Endothelial cell of umbilical vein (primary cell): ENCODE measurements around the gene PAM16. TPM values are rescaled to one million over a fixed set of nuclear protein-coding genes. Genes with fewer than 3 reads are reported as not detected.

Experiments used
- BruUV-seq: library from RNA; stranded (reverse); fragments of 400-500 nt; replicated peaks from 2 replicates; lab custom pipeline; 2021; lab: Mats Ljungman, UMichigan
- CTCF ChIA-PET: fragments of 300-600, 350-600 bp; sonication (Branson Sonifier 250); formaldehyde crosslinking; loops from one replicate; lab custom pipeline; 2021; ENCODE audit warnings: antibody characterized with exemption, inconsistent platforms; lab: Charles Lee
- POLR2A ChIA-PET: fragments of 300-600, 350-600 bp; sonication (Branson Sonifier 250); formaldehyde crosslinking; loops from one replicate; lab custom pipeline; 2021; ENCODE audit warnings: antibody characterized with exemption, inconsistent platforms; lab: Charles Lee
- DNase-seq: peaks from one replicate; pipeline ENCODE4 v3.0.0-alpha.2; 2011; ENCODE audit warnings: low read depth, low spot score
- FAIRE-seq: peaks from 2 replicates; lab custom pipeline; 2011; peaks lifted over from hg19 to GRCh38; lab: Jason Lieb, UNC
- H2AFZ ChIP-seq: 2 replicates; pipeline ENCODE4 v1.6.0; 2012; ENCODE audit warnings: low read depth, low read length, control low read depth, inconsistent platforms
- H3K27ac ChIP-seq: 2 replicates; pipeline ENCODE4 v1.5.1; 2011; ENCODE audit warnings: low read depth, mild to moderate bottlenecking, control low read depth, low read length, moderate library complexity; ENCODE audit not compliant: insufficient read depth
- H3K27me3 ChIP-seq, 2 experiments: 2 replicates each; pipeline versions ENCODE4 v1.6.0 to v1.6.1; 2011; ENCODE audit warnings: low read length in 2 of 2, mixed read lengths in 1 of 2; ENCODE audit not compliant: control insufficient read depth in 2 of 2, insufficient read depth in 2 of 2
- H3K36me3 ChIP-seq, 2 experiments: 2 replicates in 1 of 2; 3 replicates in 1 of 2; pipeline ENCODE4 v1.5.1; 2011; ENCODE audit warnings: low read length in 2 of 2, mild to moderate bottlenecking in 1 of 2, moderate library complexity in 1 of 2; ENCODE audit not compliant: control insufficient read depth in 2 of 2, insufficient read depth in 2 of 2; ENCODE audit errors: extremely low read depth in 1 of 2
- H3K4me1 ChIP-seq: 3 replicates; pipeline ENCODE4 v1.5.1; 2011; ENCODE audit warnings: mild to moderate bottlenecking, low read length; ENCODE audit not compliant: control insufficient read depth, insufficient read depth; ENCODE audit errors: extremely low read depth
- H3K4me2 ChIP-seq: 2 replicates; pipeline ENCODE4 v1.6.1; 2011; ENCODE audit warnings: low read length, control low read depth, mixed read lengths; ENCODE audit not compliant: insufficient read depth
- H3K4me3 ChIP-seq, 3 experiments: fragments of 200-600 bp in 1 of 3; sonication (generic), shearing (Covaris generic) in 1 of 3; replicated peaks in 1 of 3; 2 replicates each; pipeline ENCODE4 v1.5.1; 2011 to 2016; ENCODE audit warnings: control low read depth in 3 of 3, low read length in 3 of 3, mild to moderate bottlenecking in 2 of 3, inconsistent platforms in 1 of 3, low read depth in 1 of 3, moderate library complexity in 1 of 3; ENCODE audit not compliant: insufficient read depth in 1 of 3
- H3K79me2 ChIP-seq: 2 replicates; pipeline ENCODE4 v1.6.0; 2012; ENCODE audit warnings: low read length, inconsistent platforms; ENCODE audit not compliant: control insufficient read depth, insufficient read depth
- H3K9ac ChIP-seq: replicated peaks from 2 replicates; pipeline ENCODE3; 2011; ENCODE audit warnings: low read length, control low read depth; ENCODE audit not compliant: insufficient read depth; ENCODE audit errors: extremely low read depth
- H3K9me1 ChIP-seq: replicated peaks from 3 replicates; pipeline ENCODE4 v1.6.0; 2011; ENCODE audit warnings: mild to moderate bottlenecking, low read length; ENCODE audit not compliant: control insufficient read depth, insufficient read depth; ENCODE audit errors: extremely low read depth
- H3K9me3 ChIP-seq: replicated peaks from 2 replicates; pipeline ENCODE4 v1.5.1; 2012; ENCODE audit warnings: low read length, inconsistent platforms; ENCODE audit not compliant: control insufficient read depth, insufficient read depth
- H4K20me1 ChIP-seq: replicated peaks from 2 replicates; pipeline ENCODE3; 2011; ENCODE audit warnings: mild to moderate bottlenecking, low read length; ENCODE audit not compliant: control insufficient read depth, insufficient read depth; ENCODE audit errors: extremely low read depth
- EZH2 ChIP-seq: IDR thresholded peaks from 2 replicates; pipeline ENCODE4 v1.6.1; 2012; ENCODE audit warnings: borderline replicate concordance, low read depth, mild to moderate bottlenecking, moderate library complexity, low read length, inconsistent platforms; ENCODE audit not compliant: severe bottlenecking
- FOS ChIP-seq: IDR thresholded peaks from 2 replicates; pipeline ENCODE4 v1.6.1; 2011; ENCODE audit warnings: mild to moderate bottlenecking, low read length, moderate library complexity, borderline replicate concordance; ENCODE audit not compliant: insufficient read depth
- GATA2 ChIP-seq: IDR thresholded peaks from 2 replicates; pipeline ENCODE4 v1.7.0; 2011; ENCODE audit warnings: low read depth, mild to moderate bottlenecking, moderate library complexity, mixed read lengths, low read length; ENCODE audit not compliant: insufficient read length, insufficient read depth
- JUN ChIP-seq: IDR thresholded peaks from 2 replicates; pipeline ENCODE4 v1.6.1; 2011; ENCODE audit warnings: borderline replicate concordance, low read depth; ENCODE audit not compliant: insufficient read length, insufficient read depth
- MYC ChIP-seq: IDR thresholded peaks from one replicate; pipeline ENCODE4 v1.6.1; 2011; ENCODE audit warnings: mild to moderate bottlenecking, low read depth, low read length
- POLR2A ChIP-seq: IDR thresholded peaks from 2 replicates; pipeline ENCODE4 v1.6.1; 2012; ENCODE audit warnings: low read depth, mild to moderate bottlenecking, control low read depth, low read length
- POLR2AphosphoS5 ChIP-seq: IDR thresholded peaks from 2 replicates; pipeline ENCODE4 v1.6.1; 2012; ENCODE audit warnings: low read depth, mild to moderate bottlenecking, control low read depth, low read length, moderate library complexity; ENCODE audit not compliant: insufficient read depth
- dilution Hi-C: fragments of 300-500 bp; cut with MboI; formaldehyde crosslinking; loops from one replicate; pipeline ENCODE4 v1.15.0; 2019; ENCODE audit warnings: low sequenced_read_pairs; ENCODE audit not compliant: extremely low pct_ligation_motif_present
- intact Hi-C: fragments of 100-400 bp; cut with micrococcal nuclease; formaldehyde crosslinking; loops from one replicate; pipeline ENCODE4 v1.10.0; 2022
- polyA plus RNA-seq, 4 experiments: library from polyadenylated mRNA; depleted of rRNA in 3 of 4; stranded (reverse) in 3 of 4; unstranded in 1 of 4; fragments of >200 nt; gene quantifications; 2 replicates each; pipeline versions ENCODE4 v1.2.1 to v1.2.3, GENCODE V29; 2011 to 2012; ENCODE audit warnings: missing spikeins in 1 of 4
- total RNA-seq: library from RNA; stranded (reverse); gene quantifications from 2 replicates; pipeline ENCODE4 v1.2.3, GENCODE V29; 2021
- TF ChIP-seq, protein P1 (sequence below), 2 donors: IDR thresholded peaks; 1 replicate in 1 of 2; 2 replicates in 1 of 2; pipeline ENCODE4 v1.5.1; 2011; ENCODE audit warnings: low read length in 2 of 2, mild to moderate bottlenecking in 2 of 2, moderate library complexity in 2 of 2, control low read depth in 1 of 2, inconsistent platforms in 1 of 2, low read depth in 1 of 2; ENCODE audit not compliant: insufficient read depth in 1 of 2; ENCODE audit errors: extremely low read depth in 1 of 2
- TF ChIP-seq, protein P2 (sequence below): IDR thresholded peaks from 2 replicates; pipeline ENCODE4 v1.6.1; 2011; ENCODE audit not compliant: insufficient read depth, insufficient read length

The PAM16 gene
- total and polyA plus RNA-seq, 2 donors (not counting 3 experiments of a cell fraction or from before 2014, with no cell fraction given), result 40.0 to 67.2 TPM

DNA sequence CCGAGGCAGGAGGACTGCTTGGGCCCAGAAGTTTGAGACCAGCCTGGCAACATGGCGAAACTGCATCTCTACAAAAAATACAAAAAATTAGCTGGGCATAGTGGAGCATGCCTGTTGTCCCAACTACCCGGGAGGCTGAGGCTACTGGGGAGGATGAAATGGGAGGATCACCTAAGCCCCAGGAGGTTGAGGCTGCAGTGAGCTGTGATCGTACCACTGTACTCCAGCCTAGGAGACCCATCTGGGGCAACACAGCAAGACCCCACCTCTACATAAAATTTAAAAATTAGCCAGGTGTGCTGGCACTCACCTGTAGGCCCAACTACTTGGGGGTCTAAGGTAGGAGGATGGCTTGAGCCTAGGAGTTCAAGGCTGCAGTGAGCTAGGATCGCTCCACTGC lies 1.8 kb downstream of the PAM16 start:
- Histone ChIP-seq H3K4me1 (peaks cover 7% of the 10 kb centered on the region), H3K27me3 (no peaks in the 10 kb centered on the region), H3K4me3 (no peak overlapping the region), H3K36me3 (peaks cover 0 to 3% of the 10 kb centered on the region in 2 experiments), H3K27ac (no peak overlapping the region), H4K20me1 (no peaks in the 10 kb centered on the region), H3K9me1 (no peaks in the 10 kb centered on the region), H3K79me2 (peaks cover 37% of the 10 kb centered on the region), H3K9ac (no peak overlapping the region), H2AFZ (no peak overlapping the region), H3K9me3 (no peaks in the 10 kb centered on the region), H3K4me2 (no peak overlapping the region)
- DNase-seq (no peak), FAIRE-seq (no peak)
- ChIA-PET POLR2A (no interaction called here), CTCF (interaction anchor here (3.2 kb wide), 1 partner anchor 54 kb away, joined by 42 read pairs; no protein-coding TSS in a partner anchor)
- TF ChIP-seq MYC, result no peak
- TF ChIP-seq JUN, result no peak
- no peak for TF ChIP-seq GATA2
- no peak for TF ChIP-seq POLR2AphosphoS5
- TF ChIP-seq POLR2A, result no peak
- TF ChIP-seq, protein P1, sequence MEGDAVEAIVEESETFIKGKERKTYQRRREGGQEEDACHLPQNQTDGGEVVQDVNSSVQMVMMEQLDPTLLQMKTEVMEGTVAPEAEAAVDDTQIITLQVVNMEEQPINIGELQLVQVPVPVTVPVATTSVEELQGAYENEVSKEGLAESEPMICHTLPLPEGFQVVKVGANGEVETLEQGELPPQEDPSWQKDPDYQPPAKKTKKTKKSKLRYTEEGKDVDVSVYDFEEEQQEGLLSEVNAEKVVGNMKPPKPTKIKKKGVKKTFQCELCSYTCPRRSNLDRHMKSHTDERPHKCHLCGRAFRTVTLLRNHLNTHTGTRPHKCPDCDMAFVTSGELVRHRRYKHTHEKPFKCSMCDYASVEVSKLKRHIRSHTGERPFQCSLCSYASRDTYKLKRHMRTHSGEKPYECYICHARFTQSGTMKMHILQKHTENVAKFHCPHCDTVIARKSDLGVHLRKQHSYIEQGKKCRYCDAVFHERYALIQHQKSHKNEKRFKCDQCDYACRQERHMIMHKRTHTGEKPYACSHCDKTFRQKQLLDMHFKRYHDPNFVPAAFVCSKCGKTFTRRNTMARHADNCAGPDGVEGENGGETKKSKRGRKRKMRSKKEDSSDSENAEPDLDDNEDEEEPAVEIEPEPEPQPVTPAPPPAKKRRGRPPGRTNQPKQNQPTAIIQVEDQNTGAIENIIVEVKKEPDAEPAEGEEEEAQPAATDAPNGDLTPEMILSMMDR (IDR thresholded peaks at IDR 0.05; ENCODE audit: extremely low read depth in 1 of 2, insufficient read depth in 1 of 2, low read depth in 1 of 2, low read length in 2 of 2), result no peak
- TF ChIP-seq, protein P2, sequence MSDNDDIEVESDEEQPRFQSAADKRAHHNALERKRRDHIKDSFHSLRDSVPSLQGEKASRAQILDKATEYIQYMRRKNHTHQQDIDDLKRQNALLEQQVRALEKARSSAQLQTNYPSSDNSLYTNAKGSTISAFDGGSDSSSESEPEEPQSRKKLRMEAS, result no peak
- TF ChIP-seq FOS, result no peak
- no peak for TF ChIP-seq EZH2
- intact Hi-C loops, result no loop called here
- no TSS peak for BruUV-seq
- dilution Hi-C loops, result no loop called here
